HG02981 (cell line): ENCODE results near the gene SPIRE1.
"Not testable (repeated sequence)": the region's sequence is repeated elsewhere in the genome, so short reads cannot be mapped to it uniquely, and the experiment has no call there.

ENCODE experiments used
- ATAC-seq: cut with Tn5 transposase; IDR thresholded peaks from one replicate; pipeline ENCODE4 v1.9.1; 2021; ENCODE audit warnings: mild to moderate bottlenecking, moderate library complexity; ENCODE audit not compliant: unreplicated experiment

Gene SPIRE1

GRCh38 chr18:12599966-12600365 lies 57.9 kb downstream of the SPIRE1 start:
- no peak for ATAC-seq

GRCh38 chr18:12599543-12599942 lies 58.4 kb downstream of the SPIRE1 start:
- no peak for ATAC-seq

GRCh38 chr18:12598181-12598930 lies 59.6 kb downstream of the SPIRE1 start:
- no peak for ATAC-seq

GRCh38 chr18:12597760-12598159 lies 60.1 kb downstream of the SPIRE1 start:
- ATAC-seq, result no peak

GRCh38 chr18:12595571-12596255 lies 62.2 kb downstream of the SPIRE1 start:
- ATAC-seq, result no peak

GRCh38 chr18:12593866-12594265 lies 64.0 kb downstream of the SPIRE1 start:
- no peak for ATAC-seq

GRCh38 chr18:12592597-12593127 lies 65.2 kb downstream of the SPIRE1 start:
- ATAC-seq, result no peak

GRCh38 chr18:12589448-12589847 lies 68.5 kb downstream of the SPIRE1 start:
- ATAC-seq, result no peak

- ATAC-seq, result no peak
These were observed 71.0 kb downstream of the SPIRE1 start for GRCh38 chr18:12586956-12587355.

- no peak for ATAC-seq
These were observed 72.7 kb downstream of the SPIRE1 start for GRCh38 chr18:12585218-12585617.

- no peak for ATAC-seq
These were observed 77.1 kb downstream of the SPIRE1 start for GRCh38 chr18:12580630-12581342.

GRCh38 chr18:12579775-12580174 lies 78.1 kb downstream of the SPIRE1 start:
- ATAC-seq, result no peak

GRCh38 chr18:12577848-12578247 lies 80.1 kb downstream of the SPIRE1 start:
- ATAC-seq, result no peak

GRCh38 chr18:12574494-12575185 lies 83.3 kb downstream of the SPIRE1 start:
- ATAC-seq, result no peak

GRCh38 chr18:12571630-12572029 lies 86.3 kb downstream of the SPIRE1 start:
- no peak for ATAC-seq

- ATAC-seq, result no peak
These were observed 88.1 kb downstream of the SPIRE1 start for GRCh38 chr18:12569791-12570190.

GRCh38 chr18:12567849-12568248 lies 90.1 kb downstream of the SPIRE1 start:
- ATAC-seq, result no peak

- ATAC-seq, result no peak
These were observed 93.0 kb downstream of the SPIRE1 start for GRCh38 chr18:12564861-12565260.

- ATAC-seq, result no peak
These were observed 93.5 kb downstream of the SPIRE1 start for GRCh38 chr18:12564378-12564777.

- not testable (repeated sequence) for ATAC-seq
These were observed 97.3 kb downstream of the SPIRE1 start for GRCh38 chr18:12560600-12560999.

- no peak for ATAC-seq
These were observed 98.6 kb downstream of the SPIRE1 start for GRCh38 chr18:12559319-12559718.
